A549 treated with GW870086 at 1 μM for 4 hours (cell line): Measurements from ENCODE around the gene ALKBH6. TPM values are rescaled to one million over a fixed set of nuclear protein-coding genes. Genes with fewer than 3 reads are reported as not detected.

Experiments
- total RNA-seq: library from RNA; stranded (reverse); fragments of 200-300 nt; extraction: Qiagen RNA extraction; gene quantifications from 5 replicates; pipeline ENCODE4 v1.2.3, GENCODE V29; 2022; ENCODE audit warnings: low read depth

Gene ALKBH6
- 19.6 to 28.5 TPM (median 26.6 TPM) in 5 replicates for total RNA-seq

GRCh38 chr19:36014012-36014924 lies at the start of gene ALKBH6:
TSS of gene ALKBH6 (minus strand) at chr19:36014213. CDS start at chr19:36013397, 816 bp downstream.

GRCh38 chr19:36054733-36055686 lies 41.0 kb upstream of the ALKBH6 start, which contains the start of gene WDR62:
TSS of gene WDR62 (plus strand) at chr19:36054897. CDS start at chr19:36054972, 75 bp downstream.

GRCh38 chr19:36054119-36054732 lies 40.2 kb upstream of the ALKBH6 start, which contains the start of gene THAP8:
TSS of gene THAP8 (minus strand) at chr19:36054285. CDS start at chr19:36054217, 68 bp downstream.

GRCh38 chr19:36032251-36033104 lies 18.5 kb upstream of the ALKBH6 start, which contains the start of gene CLIP3:
TSS of gene CLIP3 (minus strand) at chr19:36032873. CDS start at chr19:36032357, 516 bp downstream.

GRCh38 chr19:36008336-36008978 lies 5.6 kb downstream of the ALKBH6 start, which contains the start of gene SYNE4:
TSS of gene SYNE4 (minus strand) at chr19:36008813. CDS start at chr19:36008681, 132 bp downstream.

GRCh38 chr19:35995048-35995993 lies 18.7 kb downstream of the ALKBH6 start, which contains the start of gene SDHAF1:
TSS of gene SDHAF1 (plus strand) at chr19:35995188. CDS start at chr19:35995275, 87 bp downstream.

Other genes with a start within 250 kb of the ALKBH6 start
- 4.1 to 8.6 TPM (median 6.0 TPM) in 5 replicates for gene ARHGAP33, start 238.6 kb downstream of the ALKBH6 start, total RNA-seq
- 0.18 to 0.80 TPM (median 0.29 TPM) in 5 replicates for gene PRODH2, start 201.4 kb downstream of the ALKBH6 start, total RNA-seq
- 0.41 to 0.75 TPM (median 0.59 TPM) in 5 replicates for gene NPHS1, start 161.7 kb downstream of the ALKBH6 start, total RNA-seq
- 0.46 to 0.74 TPM (median 0.53 TPM) in 5 replicates for gene KIRREL2, start 157.3 kb downstream of the ALKBH6 start, total RNA-seq
- gene APLP1, start 145.6 kb downstream of the ALKBH6 start, total RNA-seq, result 65.9 to 95.9 TPM (median 93.4 TPM) in 5 replicates
- 4.8 to 7.4 TPM (median 6.3 TPM) in 5 replicates for gene NFKBID, start 113.7 kb downstream of the ALKBH6 start, total RNA-seq
- 0.28 to 0.45 TPM in 2 of 5 replicates, not detected in the others for gene HCST, start 111.7 kb downstream of the ALKBH6 start, total RNA-seq
- not detected in 5 replicates for gene TYROBP, start 105.9 kb downstream of the ALKBH6 start, total RNA-seq
- 13.5 to 23.2 TPM (median 21.2 TPM) in 5 replicates for gene LRFN3, start 77.8 kb downstream of the ALKBH6 start, total RNA-seq
- gene SDHAF1, start 19.0 kb downstream of the ALKBH6 start, total RNA-seq, result 38.3 to 50.7 TPM (median 48.4 TPM) in 5 replicates
- 0.14 to 0.53 TPM (median 0.25 TPM) in 5 replicates for gene SYNE4, start 5.4 kb downstream of the ALKBH6 start, total RNA-seq
- gene CLIP3, start 18.7 kb upstream of the ALKBH6 start, total RNA-seq, result 0.67 to 0.94 TPM (median 0.72 TPM) in 5 replicates
- 5.3 to 6.8 TPM (median 6.3 TPM) in 5 replicates for gene THAP8, start 40.1 kb upstream of the ALKBH6 start, total RNA-seq
- 20.3 to 27.6 TPM (median 24.5 TPM) in 5 replicates for gene WDR62, start 40.7 kb upstream of the ALKBH6 start, total RNA-seq
- 0.24 to 0.36 TPM in 2 of 5 replicates, not detected in the others for gene OVOL3, start 96.9 kb upstream of the ALKBH6 start, total RNA-seq
- gene POLR2I, start 100.7 kb upstream of the ALKBH6 start, total RNA-seq, result 232 to 261 TPM (median 252 TPM) in 5 replicates
- 434 to 558 TPM (median 540 TPM) in 5 replicates for gene TBCB, start 101.3 kb upstream of the ALKBH6 start, total RNA-seq
- 1,491 to 2,296 TPM (median 2,099 TPM) in 5 replicates for gene CAPNS1, start 125.9 kb upstream of the ALKBH6 start, total RNA-seq
- gene COX7A1, start 138.2 kb upstream of the ALKBH6 start, total RNA-seq, result not detected in 5 replicates
- gene ZNF565, start 200.5 kb upstream of the ALKBH6 start, total RNA-seq, result 3.8 to 4.5 TPM (median 4.3 TPM) in 5 replicates
- 97.8 to 164 TPM (median 120 TPM) in 5 replicates for gene ZNF146, start 200.9 kb upstream of the ALKBH6 start, total RNA-seq